Adrenal gland (tissue), 12 donors: ENCODE measurements around the gene NBEAL1. TPM values are rescaled to one million over a fixed set of nuclear protein-coding genes. Genes with fewer than 3 reads are reported as not detected.

ENCODE experiments used
- DNase-seq, 7 donors: peaks; one replicate each; pipeline ENCODE4 v3.0.0-alpha.2; 2019 to 2020
- H3K27ac ChIP-seq, 5 donors: fragments of 200-600 bp; sonication (generic) in 4 of 5; 1 replicate in 3 of 5; 2 replicates in 2 of 5; pipeline versions ENCODE4 v1.5.1 to v1.8.0; 2016 to 2020; ENCODE audit warnings: mild to moderate bottlenecking in 1 of 5
- H3K27me3 ChIP-seq: fragments of 200-600 bp; 2 replicates; pipeline ENCODE4 v1.8.0; 2021
- H3K36me3 ChIP-seq, 2 donors: fragments of 200-600 bp; replicated peaks in 1 of 2; 1 replicate in 1 of 2; 2 replicates in 1 of 2; pipeline versions ENCODE4 v1.5.1 to v1.8.0; 2018 to 2022
- H3K4me1 ChIP-seq, 2 donors: fragments of 200-600 bp; replicated peaks in 1 of 2; 1 replicate in 1 of 2; 2 replicates in 1 of 2; pipeline versions ENCODE4 v1.5.1 to v1.8.0; 2018 to 2021
- H3K4me3 ChIP-seq, 4 donors: fragments of 200-600 bp; sonication (generic) in 3 of 4; one replicate each; pipeline ENCODE4 v1.5.1; 2016 to 2018
- H3K9me3 ChIP-seq, 3 donors: fragments of 200-600 bp; sonication (generic) in 1 of 3; replicated peaks in 1 of 3; 1 replicate in 2 of 3; 2 replicates in 1 of 3; pipeline versions ENCODE4 v1.5.1 to v1.8.0; 2016 to 2021
- POLR2A ChIP-seq, 2 donors: fragments of 450-650 bp; IDR thresholded peaks; one replicate each; pipeline ENCODE4 v1.6.1; 2017; ENCODE audit warnings: antibody characterized with exemption in 2 of 2, mild to moderate bottlenecking in 2 of 2, moderate library complexity in 1 of 2
- WGBS, 4 donors: extraction: QIAGEN DNeasy Blood & Tissue Kit in 2 of 4; methylation state at CpG; one replicate each; pipeline versions ENCODE4 v1.1.5 to v1.1.7; 2013 to 2017; 5-methylcytosine and 5-hydroxymethylcytosine counted together
- intact Hi-C, 2 donors: fragments of 100-400 bp; cut with DNase I; formaldehyde crosslinking; loops; one replicate each; pipeline versions ENCODE4 v1.14.1 to v1.15.0; 2022 to 2023
- polyA plus RNA-seq, 3 donors: library from polyadenylated mRNA; stranded (reverse); fragments of 200-250 nt in 2 of 3; fragments of 350-450 nt in 1 of 3; fragmentation: Illumina TruSeq in 1 of 3; extraction: RNeasy Lipid Tissue Mini Kit (QIAGEN cat#74804) in 1 of 3; gene quantifications; one replicate each; pipeline ENCODE4 v1.2.3, GENCODE V29; 2013 to 2014
- total RNA-seq, 9 donors: library from RNA; depleted of rRNA in 4 of 9; stranded (reverse); fragments of >200 nt in 4 of 9; fragments of 120-200 nt in 1 of 9; fragmentation: NEBNext Ultra II Directional in 1 of 9; extraction: Animal tissue kit (Norgen Biotek cat#: 25700) in 1 of 9; gene quantifications; one replicate each; pipeline versions ENCODE4 v1.1.0 to v1.2.4, GENCODE V29; 2013 to 2023
- TF ChIP-seq, protein P1 (sequence below), 6 experiments: fragments of 450-650 bp in 4 of 6; fragments of 200-600 bp in 2 of 6; sonication (generic) in 1 of 6; IDR thresholded peaks; 1 replicate in 5 of 6; 2 replicates in 1 of 6; pipeline versions ENCODE4 v1.5.1 to v1.8.0; 2016 to 2021; ENCODE audit warnings: antibody characterized with exemption in 6 of 6, mild to moderate bottlenecking in 2 of 6, moderate library complexity in 1 of 6
- donor health status: healthy with polysubstance abuse.
- donor health status: Bipolar disorder and iron deficiency.
- donor health status: DM: yes; HTN: yes; CAD: no.
- donor health status: DM: no; HTN: no; CAD: no.
- donor health status: DM: no; HTN: no; CAD: no.
- donor health status: DM: yes; HTN: yes; CAD: no.

NBEAL1 gene
- total and polyA plus RNA-seq, 12 donors, result 5.0 to 55.3 (median 25.4) TPM

GRCh38 chr2:203002054-203002821 lies 12.4 kb upstream of the NBEAL1 start:
- no peak for TF ChIP-seq POLR2A (IDR thresholded peaks at IDR 0.05)
- TF ChIP-seq, protein P1, sequence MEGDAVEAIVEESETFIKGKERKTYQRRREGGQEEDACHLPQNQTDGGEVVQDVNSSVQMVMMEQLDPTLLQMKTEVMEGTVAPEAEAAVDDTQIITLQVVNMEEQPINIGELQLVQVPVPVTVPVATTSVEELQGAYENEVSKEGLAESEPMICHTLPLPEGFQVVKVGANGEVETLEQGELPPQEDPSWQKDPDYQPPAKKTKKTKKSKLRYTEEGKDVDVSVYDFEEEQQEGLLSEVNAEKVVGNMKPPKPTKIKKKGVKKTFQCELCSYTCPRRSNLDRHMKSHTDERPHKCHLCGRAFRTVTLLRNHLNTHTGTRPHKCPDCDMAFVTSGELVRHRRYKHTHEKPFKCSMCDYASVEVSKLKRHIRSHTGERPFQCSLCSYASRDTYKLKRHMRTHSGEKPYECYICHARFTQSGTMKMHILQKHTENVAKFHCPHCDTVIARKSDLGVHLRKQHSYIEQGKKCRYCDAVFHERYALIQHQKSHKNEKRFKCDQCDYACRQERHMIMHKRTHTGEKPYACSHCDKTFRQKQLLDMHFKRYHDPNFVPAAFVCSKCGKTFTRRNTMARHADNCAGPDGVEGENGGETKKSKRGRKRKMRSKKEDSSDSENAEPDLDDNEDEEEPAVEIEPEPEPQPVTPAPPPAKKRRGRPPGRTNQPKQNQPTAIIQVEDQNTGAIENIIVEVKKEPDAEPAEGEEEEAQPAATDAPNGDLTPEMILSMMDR (IDR thresholded peaks at IDR 0.05), result no peak
- Histone ChIP-seq H3K36me3 (no peaks in the 10 kb centered on the region), H3K4me3 (no peak overlapping the region), H3K27me3 (no peaks in the 10 kb centered on the region), H3K4me1 (no peaks in the 10 kb centered on the region), H3K27ac (no peak overlapping the region), H3K9me3 (no peaks in the 10 kb centered on the region)
- DNase-seq, result no peak
- intact Hi-C loops, result no loop called here
- WGBS, 4 donors, result 87 to 96% (median 93%) methylated on average over 3 of the region's 3 CpGs

- no peaks in the 10 kb centered on the region for H3K27me3 ChIP-seq
- H3K4me1 ChIP-seq, result no peaks in the 10 kb centered on the region
- 93 to 99% (median 94%) methylated on average over 8 of the region's 8 CpGs for WGBS, 4 donors
- H3K27ac ChIP-seq, result no peak overlapping the region
- no peaks in the 10 kb centered on the region for H3K9me3 ChIP-seq
- intact Hi-C loops, result no loop called here
- TF ChIP-seq, protein P1 (IDR thresholded peaks at IDR 0.05), result no peak
- TF ChIP-seq POLR2A (IDR thresholded peaks at IDR 0.05), result no peak
- no peak for DNase-seq
- no peaks in the 10 kb centered on the region for H3K36me3 ChIP-seq
- no peak overlapping the region for H3K4me3 ChIP-seq
Measured at GRCh38 chr2:203003716-203004115, 11.0 kb upstream of the NBEAL1 start.

GRCh38 chr2:203016716-203017115 lies 2.0 kb downstream of the NBEAL1 start:
- H3K9me3 ChIP-seq, result no peaks in the 10 kb centered on the region
- WGBS, 4 donors, result 44 to 55% (median 52%) methylated on average over 3 of the region's 3 CpGs
- intact Hi-C loops, result no loop called here
- no peaks in the 10 kb centered on the region for H3K36me3 ChIP-seq
- TF ChIP-seq, protein P1 (IDR thresholded peaks at IDR 0.05), result no peak
- no peak for TF ChIP-seq POLR2A (IDR thresholded peaks at IDR 0.05)
- no peaks in the 10 kb centered on the region for H3K27me3 ChIP-seq
- DNase-seq, result no peak
- peak overlapping the region in 1 of 4 donors; percentile 85 for H3K4me3 ChIP-seq
- H3K4me1 ChIP-seq, result peaks cover 15 to 45% of the 10 kb centered on the region in 2 donors
- H3K27ac ChIP-seq, result peak overlapping the region in 2 of 5 donors; percentile 29 to 60

DNA sequence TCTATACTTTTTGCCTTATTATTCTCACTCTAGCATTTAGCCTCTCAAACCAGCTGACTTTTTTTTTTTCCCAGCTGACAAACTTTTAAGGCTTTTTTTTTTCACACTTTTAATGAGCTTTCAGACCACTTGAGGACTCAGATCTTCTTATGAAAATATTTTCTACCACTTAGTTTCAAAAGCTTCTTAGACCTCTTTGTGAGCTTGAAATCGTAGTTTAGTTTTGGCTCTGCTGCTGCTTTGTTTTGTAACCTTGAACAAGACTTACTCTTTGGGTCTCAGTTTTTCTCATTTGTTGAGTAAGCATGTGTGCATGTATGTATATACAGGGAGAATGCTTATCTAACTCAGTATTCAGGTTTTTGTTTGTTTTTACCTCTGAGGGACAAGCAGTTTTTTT lies 3.5 kb downstream of the NBEAL1 start:
- 0 to 19% (median 13%) methylated on average over 1 of the region's 1 CpG for WGBS, 4 donors
- Histone ChIP-seq H3K4me1 (peaks cover 15 to 58% of the 10 kb centered on the region in 2 donors), H3K9me3 (no peaks in the 10 kb centered on the region), H3K4me3 (peak overlapping the region in 1 of 4 donors; percentile 85), H3K27ac (peak overlapping the region in 3 of 5 donors; percentile 0 to 40 (median 13)), H3K36me3 (no peaks in the 10 kb centered on the region), H3K27me3 (no peaks in the 10 kb centered on the region)
- no peak for DNase-seq
- no peak for TF ChIP-seq POLR2A (IDR thresholded peaks at IDR 0.05)
- TF ChIP-seq, protein P1 (IDR thresholded peaks at IDR 0.05), result no peak
- intact Hi-C loops, result no loop called here
